GM21390 (cell line): ENCODE data around the gene DEPDC5.
A peak's percentile ranks its signal among the peaks of the same experiment; 100 is the strongest.
"Not testable (repeated sequence)": the region's sequence is repeated elsewhere in the genome, so short reads cannot be mapped to it uniquely, and the experiment has no call there.

Source experiments
- ATAC-seq: cut with Tn5 transposase; IDR thresholded peaks from one replicate; pipeline ENCODE4 v1.9.1; 2021; ENCODE audit not compliant: unreplicated experiment

Gene DEPDC5

GRCh38 chr22:31753634-31754501, at the start of gene DEPDC5:
Gene DEPDC5, plus strand, starts transcription at chr22:31754019. Its CDS starts 903 bp downstream, at chr22:31754922.
- ATAC-seq, result peak; percentile 58

DNA sequence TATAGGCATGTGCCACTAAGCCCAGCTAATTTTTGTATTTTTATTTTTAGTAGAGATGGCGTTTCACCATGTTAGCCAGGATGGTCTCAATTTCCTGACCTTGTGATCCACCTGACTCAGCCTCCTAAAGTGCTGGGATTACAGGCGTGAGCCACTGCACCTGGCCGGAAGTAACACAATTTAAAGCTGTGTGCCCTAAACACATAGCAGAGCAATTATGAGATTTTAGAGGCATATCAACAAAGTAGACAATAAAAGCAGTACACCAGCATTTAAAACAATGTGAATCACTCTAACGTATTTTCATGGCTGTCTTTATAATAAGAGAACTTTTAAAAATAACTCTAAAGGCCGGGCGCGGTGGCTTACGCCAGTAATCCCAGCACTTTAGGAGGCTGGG, 46.3 kb upstream of the DEPDC5 start:
- ATAC-seq, result no peak

- not testable (repeated sequence) for ATAC-seq
Measured at GRCh38 chr22:31711226-31711625, 42.6 kb upstream of the DEPDC5 start.

GRCh38 chr22:31715147-31715778, 38.6 kb upstream of the DEPDC5 start:
- no peak for ATAC-seq

DNA sequence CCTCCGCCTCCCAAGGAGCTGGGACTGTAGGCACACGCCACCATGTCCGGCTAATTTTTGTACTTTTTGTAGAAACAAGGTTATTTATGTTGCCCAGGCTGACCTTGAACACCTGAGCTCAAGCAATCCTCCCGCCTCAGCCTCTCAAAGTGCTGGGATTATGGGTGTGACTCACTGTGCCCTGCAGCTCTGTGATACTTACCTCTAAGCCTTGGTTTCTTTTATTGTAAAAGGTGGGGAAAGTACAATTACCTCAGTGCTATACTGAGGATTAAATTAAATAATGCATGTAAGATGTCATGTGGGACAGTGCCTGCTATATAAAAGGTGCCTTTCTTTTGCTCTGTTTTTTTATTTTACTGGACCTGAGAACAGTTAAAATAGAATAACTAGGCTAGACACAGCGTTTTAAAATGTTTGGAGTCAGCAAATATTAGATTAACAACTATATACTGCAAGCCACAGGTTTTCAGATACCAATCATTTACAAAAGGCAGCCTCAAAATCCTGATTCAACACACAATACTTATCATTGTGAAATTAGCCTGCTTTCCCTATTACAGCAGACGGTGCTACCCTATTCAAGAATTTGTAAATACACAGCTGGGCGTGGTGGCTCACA, 33.9 kb upstream of the DEPDC5 start:
- no peak for ATAC-seq

DNA sequence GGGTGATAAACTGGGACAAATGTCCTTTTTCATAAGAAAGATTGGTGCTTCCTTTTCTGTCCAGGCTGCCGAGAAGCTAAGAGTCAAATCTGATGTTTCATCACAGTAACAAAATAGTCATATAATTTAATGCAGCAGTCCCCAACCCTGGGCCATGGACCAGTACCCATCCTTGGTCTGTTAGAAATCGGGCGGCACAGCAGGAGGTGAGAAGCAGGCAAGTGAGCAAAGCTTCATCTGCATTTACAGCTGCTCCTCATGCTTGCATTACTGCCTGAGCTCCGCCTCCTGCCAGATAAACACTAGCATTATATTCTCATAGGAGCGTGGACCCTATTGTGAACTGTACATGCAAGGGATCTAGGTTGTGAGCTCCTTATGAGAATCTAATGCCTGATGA, 30.1 kb upstream of the DEPDC5 start:
- ATAC-seq, result no peak

DNA sequence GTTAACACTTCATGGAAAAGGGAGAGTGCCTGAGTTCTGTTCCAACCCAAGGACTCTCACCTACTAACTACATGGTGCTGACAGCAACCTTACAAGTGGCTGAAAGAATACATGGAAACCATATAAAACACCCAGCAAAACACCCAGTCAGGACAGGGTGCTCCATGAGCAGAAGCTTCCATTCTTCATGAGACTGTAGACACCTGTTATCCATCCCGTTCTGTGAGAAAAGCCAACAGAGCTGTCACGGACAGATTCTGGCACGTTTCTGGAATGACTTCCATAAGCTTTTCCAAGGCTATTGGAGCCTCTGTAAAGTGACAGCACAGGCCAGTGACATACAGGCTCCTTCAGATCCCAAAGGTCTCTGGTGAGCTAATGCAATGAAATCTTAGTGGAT, 27.1 kb upstream of the DEPDC5 start:
- ATAC-seq, result no peak

DNA sequence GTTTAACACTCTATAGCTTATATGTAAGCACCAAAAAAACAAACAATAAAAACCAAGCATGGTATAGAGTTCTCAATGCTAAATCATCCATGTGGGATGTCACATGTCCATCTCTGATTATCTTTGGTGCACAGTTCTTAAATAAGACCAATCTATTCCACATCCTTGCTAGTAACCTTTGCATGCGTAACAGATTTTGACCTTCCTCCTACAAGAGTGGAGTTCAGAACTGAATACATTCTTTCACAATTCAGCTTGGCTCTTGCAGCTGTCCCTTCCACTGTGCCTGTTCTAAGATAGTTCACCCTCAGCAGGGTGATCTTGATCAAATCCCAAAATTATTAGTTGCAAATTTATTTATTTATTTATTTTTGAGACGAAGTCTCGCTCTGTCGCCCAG, 25.0 kb upstream of the DEPDC5 start:
- no peak for ATAC-seq

DNA sequence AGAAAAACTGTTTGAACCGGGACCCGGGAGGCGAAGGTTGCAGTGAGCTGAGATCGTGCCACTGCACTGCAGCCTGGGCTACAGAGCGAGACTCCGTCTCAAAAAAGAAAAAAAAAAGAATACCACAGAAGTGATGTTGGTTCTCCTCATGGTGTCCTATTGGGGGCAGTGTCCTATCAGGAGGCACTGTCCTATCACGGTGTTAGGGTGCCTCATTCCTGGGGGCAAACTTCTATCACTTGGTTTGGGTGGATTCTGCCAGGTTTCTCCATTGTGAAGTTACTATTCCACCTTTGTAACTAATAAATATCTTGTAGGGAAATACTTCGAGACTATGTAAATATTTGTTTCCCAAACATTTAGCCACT, 23.5 kb upstream of the DEPDC5 start:
- no peak for ATAC-seq

GRCh38 chr22:31732089-31732829, 21.6 kb upstream of the DEPDC5 start:
- no peak for ATAC-seq

DNA sequence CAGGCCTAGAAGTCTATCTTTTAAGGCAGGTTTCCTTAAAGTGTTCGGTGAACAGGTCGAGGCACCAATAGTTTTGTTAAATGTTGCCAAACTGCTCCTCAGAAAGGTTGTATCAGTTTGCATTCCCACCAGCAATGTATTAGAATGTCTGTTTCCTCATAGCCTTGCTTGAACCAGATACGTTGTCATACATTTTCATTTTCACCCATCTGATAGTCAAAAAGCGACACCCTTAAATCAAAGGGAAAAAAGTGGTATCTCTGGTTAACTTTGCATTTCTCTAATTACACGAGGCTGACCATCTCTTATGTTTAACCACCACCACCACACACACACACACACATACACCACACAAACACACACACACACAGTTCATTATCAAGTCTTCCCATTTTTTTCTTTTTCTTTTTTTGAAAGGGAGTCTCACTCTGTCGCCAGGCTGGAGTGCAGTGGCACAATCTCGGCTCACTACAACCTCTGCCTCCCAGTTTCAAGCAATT, 20.2 kb upstream of the DEPDC5 start:
- no peak for ATAC-seq

- ATAC-seq, result no peak
Measured at GRCh38 chr22:31734512-31734911, 19.3 kb upstream of the DEPDC5 start.

- no peak for ATAC-seq
Measured at GRCh38 chr22:31736458-31736857, 17.4 kb upstream of the DEPDC5 start.

DNA sequence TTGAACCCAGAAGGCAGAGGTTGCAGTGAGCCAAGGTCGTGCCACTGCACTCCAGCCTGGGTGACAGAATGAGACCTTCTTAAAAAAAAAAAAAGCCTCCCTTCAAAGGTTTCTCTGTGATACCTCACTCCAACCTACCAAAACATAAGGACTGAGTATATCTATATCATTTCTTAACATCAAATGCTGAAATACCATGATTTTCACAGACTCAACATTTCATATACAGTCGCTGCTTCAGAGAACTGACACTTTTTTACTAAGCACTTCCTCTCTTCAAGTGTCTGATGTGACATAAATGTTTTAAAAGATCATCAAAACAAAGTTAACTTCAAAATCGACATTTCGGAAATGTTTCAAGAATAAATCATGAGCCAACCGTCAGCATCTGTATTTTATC, 15.9 kb upstream of the DEPDC5 start:
- ATAC-seq, result no peak

DNA sequence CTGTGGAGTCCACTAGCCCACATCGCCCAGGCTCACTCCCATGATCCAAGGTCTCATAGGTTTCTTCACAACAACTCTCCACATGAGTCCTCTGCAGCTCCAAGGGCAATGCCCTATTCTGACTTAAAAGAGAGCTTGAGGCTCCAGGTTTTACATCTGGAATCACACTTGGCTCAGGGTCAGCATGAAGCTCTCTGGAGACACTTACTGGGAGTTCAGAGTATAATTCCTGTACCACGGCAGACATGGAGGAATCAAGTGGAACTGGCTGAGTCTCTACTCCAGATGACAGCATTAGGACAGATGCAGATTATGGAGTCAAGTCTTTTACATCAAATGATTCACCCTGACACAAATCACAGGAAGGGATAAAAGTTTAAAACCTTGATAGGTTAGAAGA, 15.3 kb upstream of the DEPDC5 start:
- no peak for ATAC-seq

DNA sequence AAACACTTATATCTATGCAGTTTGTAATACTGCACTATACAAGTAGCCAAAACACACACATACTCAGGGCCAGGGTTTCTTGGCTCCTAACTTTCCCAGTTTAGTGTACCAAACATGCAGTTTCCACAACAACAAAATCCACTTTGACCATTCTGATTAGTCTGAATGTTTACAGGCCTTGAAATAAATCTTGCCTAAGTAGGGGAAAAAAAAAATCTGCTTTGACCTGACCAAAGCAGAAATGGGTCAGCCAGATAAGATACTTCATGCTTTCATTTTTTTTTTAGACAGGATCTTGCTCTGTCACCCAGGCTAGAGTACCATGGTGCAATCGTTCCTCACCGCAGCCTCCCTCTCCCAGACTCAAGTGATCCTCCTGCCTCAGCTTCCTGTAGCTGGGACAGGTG, 14.0 kb upstream of the DEPDC5 start:
- no peak for ATAC-seq

DNA sequence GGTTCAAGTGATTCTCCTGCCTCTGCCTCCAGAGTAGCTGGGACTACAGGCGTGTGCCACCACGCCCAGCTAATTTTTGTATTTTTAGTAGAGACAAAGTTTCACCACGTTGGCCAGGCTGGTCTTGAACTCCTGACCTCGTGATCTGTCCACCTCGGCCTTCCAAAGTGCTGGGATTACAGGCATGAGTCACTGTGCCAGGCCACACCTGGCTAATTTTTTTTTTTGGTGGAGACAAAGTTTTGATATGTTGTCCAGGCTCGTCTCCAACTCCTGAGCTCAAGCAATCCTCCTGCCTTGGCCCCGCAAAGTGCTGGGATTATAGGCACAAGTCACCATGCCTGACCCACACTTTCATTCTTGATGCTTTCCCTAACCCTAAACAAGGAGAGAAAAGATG, 13.5 kb upstream of the DEPDC5 start:
- not testable (repeated sequence) for ATAC-seq

DNA sequence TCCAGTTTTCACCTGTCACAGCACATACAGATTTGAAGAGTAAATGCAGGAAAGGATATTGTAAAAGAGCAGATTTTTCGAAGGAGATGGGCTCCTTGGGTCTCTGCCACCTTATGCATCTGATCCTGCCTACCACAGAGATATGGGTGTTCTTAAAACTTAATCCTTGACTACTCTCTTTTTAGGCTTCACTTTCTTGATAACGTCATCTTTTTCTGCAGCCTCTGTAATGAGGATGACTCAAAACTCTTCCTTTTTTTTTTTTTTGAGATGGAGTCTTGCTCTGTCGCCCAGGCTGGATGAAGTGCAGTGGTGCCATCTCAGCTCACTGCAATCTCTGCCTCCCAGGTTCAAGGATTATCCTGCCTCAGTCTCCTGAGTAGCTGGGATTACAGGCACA, 11.7 kb upstream of the DEPDC5 start:
- no peak for ATAC-seq

DNA sequence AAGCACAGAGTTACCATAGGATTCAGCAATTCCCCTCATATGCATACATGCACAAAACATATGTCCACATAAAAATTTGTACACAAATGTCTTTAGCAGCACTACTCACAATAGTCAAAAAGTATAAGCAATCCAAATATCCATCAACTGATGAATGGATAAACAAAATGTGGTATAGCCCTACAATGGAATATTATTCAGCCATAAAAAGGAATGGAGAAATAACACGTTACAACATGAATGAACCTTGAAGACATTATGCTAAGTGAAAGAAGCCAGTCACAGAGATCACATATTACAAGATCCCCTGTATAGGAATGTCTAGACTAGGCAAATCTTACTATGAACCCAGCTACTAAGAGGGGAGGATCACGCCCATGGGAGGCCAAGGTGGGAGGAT, 11.1 kb upstream of the DEPDC5 start:
- no peak for ATAC-seq

GRCh38 chr22:31743871-31744270, 9.9 kb upstream of the DEPDC5 start:
- no peak for ATAC-seq

- no peak for ATAC-seq
Measured at GRCh38 chr22:31747441-31747840, 6.4 kb upstream of the DEPDC5 start.
